ENCODE measurements around the gene TANGO2.
"Not testable (repeated sequence)": the region's sequence is repeated elsewhere in the genome, so short reads cannot be mapped to it uniquely, and the experiment has no call there.

The TANGO2 gene

DNA sequence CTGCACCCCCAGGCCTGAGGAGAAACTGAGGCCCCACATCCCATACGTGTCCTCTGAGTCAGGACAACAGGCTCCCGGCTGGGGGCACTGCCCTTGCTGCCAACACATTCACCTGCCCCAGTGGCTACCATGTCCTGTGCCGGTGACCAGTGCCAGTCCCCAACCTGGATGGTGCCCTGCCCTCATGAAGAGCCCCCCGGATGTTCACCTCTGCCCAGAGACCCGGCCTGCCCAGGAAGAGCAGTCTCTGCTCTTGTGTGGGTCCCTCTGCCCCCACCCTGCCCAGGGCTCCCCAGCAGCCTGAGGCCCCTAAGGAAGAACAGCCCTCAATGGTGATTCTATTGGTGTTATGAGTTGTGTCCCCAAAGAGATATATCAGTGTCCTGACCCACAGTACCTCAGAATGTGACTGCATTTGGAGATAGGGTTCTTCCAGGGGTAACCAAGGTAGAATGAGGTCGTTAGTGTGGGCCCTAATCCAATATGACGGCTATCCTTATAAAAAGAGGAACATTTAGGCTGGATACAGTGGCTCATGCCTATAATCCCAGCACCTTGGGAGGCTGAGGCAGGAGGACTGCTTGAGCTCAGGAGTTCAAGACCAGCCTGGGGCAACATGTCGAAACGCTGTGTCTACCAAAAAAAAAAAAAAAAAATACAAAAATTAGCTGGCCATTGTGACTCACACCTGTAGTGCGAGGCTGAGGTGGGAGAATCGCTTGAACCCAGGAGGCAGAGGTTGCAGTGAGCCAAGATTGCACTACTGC is 45.9 kb downstream of the TANGO2 start:
- DNase-seq: no peak

- DNase-seq: not testable (repeated sequence)
Measured at GRCh38 chr22:20067384-20067682, 46.4 kb downstream of the TANGO2 start.

DNA sequence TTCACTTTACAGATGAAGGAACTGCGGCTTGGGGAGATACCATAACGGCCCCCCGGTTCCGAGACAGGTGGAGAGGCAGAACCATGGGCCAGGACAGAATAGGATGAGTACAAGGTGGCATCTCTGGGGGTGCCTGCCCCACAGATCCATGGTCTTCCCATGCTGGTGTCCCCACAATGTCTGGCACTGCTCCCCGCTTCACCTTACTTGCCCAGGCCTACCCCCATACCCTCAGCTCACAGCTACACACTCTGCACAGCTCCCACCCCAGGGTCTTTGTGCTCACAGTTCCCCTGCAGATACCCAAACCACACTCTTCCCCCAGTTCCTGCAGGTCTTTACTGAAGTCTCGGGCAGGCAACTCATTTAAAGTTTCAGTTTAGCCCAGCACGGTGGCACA is 47.7 kb downstream of the TANGO2 start:
- DNase-seq: no peak

DNA sequence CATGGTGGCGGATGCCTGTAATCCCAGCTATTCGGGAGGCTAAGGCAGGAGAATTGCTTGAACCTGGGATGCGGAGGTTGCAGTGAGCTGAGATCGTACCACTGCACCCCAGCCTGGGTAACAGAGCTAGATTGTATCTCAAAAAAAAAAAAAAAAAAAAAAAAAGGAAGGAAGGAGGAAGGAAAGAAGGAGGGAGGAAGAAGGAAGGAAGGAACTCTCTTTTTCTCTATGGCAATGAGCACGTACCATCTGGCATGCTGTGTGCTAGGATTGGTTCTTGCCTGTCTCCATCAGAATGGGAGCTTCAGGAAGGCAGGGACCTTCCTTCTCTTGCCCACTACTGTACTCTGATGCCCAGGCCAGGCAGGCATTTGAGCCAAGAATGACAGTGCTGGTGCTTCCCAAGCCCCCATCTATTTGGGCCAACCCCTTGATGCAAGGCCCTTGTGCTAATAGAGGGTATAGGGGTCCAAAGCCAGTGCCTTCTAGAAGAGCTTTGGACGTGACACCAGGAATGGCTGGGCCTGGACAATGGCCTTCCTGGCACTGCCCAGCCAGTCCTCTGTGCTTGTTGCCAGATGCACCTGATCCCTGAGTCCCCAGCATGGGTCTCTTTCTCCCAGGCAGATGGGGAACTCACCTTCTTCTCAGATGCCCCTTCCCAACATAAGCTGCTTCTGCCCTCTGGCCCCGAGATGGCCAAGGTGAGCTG is 48.6 kb downstream of the TANGO2 start:
- DNase-seq: no peak

GRCh38 chr22:20071524-20071972 is 50.6 kb downstream of the TANGO2 start:
- no peak for DNase-seq

DNA sequence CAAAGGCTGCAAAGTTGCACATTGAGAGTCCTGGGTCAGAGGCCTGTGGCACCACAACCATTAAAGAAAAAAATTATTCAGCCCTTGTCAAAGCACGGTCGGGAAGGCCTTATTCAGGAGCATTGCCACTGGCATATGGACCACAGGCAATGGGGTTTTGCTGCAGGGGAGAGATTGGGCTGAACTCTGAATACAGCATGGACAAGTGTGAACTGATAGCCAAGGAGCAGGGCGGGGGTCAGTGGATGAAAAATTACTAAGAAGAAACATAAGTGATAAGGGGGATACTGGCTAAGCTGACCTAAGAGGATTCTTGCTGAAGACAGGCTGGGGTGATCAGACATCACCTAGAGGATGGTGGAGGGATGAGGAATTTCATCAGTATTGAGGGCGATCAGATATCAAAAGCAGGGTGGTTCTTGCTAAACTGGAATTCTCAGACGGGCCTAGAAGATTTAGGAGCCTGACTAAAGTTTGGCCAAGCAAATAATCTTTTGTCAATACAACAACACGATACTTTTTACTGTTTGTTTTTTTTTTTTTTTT is 55.8 kb downstream of the TANGO2 start:
- no peak for DNase-seq

GRCh38 chr22:20079745-20080444 is 59.0 kb downstream of the TANGO2 start, which contains the start of gene DGCR8:
TSS of gene DGCR8 (plus strand) at chr22:20080241. CDS start at chr22:20085964, 5,723 bp downstream.
- DNase-seq: peak; percentile 55

- peak; percentile 65 for DNase-seq
Measured at GRCh38 chr22:20080445-20080775, 59.5 kb downstream of the TANGO2 start.

DNA sequence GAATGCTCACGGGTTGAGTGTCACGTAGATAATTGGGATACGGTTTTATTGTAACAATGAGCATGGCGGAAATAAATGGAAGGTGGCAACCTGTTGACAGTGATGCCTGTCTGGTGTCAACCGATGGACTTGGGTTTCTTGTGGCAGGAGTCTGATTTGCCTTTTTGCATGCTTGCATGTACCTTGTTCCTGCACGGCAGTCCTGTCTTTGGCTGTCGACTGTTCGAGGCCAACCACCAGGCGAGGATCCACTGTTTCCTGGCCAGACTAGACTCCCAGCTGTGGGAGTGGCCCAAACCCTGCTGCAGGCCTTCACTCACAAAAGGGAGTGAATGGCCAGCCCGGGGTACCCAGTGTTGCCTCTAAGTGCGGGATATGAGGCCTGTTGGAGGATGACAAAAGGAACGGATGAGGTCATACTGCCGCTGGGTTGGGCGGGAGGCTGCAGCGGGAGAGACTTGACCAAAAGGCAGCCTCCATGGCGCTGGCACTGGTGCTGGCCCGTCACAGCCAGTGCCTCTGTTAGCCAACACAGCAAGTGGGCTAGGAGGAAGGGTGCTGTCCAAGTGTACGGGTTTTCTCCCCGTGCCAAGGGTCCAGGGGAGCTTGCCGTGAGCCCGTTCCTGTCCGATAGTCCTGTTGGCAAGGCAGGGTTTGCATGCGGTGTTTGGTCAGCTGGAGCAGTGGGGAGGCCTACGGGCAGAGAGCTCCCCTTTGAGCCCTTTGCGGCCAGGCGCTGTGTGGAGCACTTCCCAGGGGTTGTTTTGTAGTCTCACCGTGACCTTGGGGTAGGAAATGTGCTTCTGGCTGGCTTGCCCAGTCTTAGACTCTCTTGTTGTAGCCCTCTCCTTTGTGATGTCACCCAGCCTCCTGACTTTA is 60.1 kb downstream of the TANGO2 start:
- no peak for DNase-seq

DNA sequence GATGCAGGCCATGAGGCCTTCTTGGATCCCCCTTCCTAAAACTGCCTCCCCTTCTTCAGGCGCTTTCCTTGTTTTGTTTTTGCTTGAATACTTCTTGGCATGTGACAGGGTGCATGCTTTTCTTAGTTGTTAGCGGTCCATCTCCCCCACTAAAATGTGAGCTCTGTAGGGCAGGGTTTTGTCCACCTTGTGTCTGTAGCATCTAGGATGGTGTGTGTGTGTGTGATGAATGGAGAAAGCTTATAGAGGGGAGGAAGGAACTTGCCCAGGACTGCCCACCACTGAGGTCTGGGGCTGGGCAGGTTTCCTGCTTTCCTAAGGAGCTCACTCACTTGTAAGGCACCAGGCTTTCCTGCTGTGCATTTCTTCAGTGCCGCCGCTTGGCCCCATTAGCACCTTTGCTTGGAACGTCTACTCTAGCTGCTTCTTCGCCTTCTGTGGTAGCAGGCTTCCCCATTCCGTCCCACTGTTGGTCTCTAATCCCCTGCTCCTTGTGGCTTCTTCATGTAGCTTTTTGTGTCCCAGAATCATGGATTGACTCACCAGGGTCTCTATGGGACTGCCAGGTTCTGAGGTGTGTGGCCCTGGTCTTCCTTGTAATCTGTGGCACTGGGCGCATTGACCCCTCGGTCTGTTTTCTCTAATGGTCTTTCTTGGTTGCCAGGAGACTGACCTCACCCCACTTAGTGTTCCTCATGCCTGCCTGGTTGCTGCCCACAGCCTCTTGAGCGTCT is 62.4 kb downstream of the TANGO2 start:
- DNase-seq: no peak

DNA sequence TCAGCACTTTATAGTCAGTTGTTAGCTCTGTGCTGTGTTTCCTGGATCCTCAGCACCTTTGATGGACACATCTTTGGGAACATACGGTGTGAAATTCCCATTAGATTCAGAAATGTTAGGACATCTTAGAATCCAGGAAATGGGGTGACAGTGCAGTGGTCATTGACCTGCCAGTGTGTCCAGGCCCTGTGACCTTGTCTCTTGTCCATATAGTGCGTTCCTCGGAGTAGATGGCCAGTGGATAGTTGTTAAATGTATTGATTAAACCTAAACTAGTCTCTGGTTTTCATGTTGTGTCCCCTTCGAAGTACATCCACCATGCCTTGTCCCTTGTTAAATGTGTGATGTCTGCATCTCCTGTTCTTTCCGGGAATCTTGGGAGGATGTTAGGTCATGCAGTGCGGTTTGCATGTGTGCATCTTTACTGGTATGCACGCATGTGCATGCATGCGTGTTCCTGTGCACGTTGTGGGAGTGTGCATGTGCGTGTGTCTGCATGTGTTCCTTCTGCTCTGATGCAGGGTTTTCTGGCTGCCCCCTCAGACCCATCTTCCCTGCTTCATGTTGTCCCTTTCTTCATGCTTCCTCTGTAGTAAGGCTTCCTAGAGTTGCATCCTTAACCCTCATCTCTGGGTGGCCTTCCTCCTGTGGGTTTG is 63.1 kb downstream of the TANGO2 start:
- no peak for DNase-seq

DNA sequence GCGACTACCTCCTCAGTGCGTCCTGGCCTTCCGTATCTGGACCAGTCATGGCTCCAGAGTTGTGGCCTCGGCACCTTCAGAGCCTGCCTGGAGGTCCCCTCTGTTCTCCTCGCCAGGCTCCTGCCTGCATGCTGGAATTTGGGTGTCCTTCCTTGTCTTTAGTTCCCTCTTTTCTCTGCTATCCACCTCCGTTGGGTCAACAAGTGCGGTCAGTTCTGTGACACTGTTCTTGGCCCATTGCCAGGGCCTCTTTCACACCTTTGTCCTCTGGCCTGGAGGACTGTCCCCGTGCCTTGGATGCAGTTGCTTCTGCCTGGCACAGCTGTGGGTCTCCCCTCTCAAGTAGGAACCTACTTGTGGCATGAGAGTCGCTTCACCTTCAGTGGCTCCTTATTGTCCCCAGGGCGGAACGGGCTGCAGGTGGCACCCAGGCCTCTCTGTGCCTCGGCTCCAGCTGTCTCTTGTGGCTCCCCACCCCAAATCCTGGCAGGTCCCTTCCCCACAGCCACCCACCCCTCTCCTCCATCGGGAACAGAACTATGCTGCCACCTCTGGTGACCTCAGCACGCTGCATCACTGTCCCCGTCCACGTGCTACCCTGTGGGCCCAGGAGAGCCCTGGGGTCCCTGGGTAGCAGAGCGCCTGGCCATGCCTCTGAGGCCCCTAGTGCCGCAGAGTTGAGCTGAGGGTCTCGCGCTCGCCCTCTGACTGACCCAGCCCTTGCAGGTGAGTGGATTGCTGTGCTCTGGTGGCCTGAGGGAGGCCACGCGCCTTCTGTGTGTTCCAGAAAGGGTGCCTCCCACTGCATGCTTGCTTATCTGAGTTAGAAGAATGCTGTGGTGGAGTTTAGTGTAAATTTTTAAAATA is 63.9 kb downstream of the TANGO2 start:
- no peak for DNase-seq

DNA sequence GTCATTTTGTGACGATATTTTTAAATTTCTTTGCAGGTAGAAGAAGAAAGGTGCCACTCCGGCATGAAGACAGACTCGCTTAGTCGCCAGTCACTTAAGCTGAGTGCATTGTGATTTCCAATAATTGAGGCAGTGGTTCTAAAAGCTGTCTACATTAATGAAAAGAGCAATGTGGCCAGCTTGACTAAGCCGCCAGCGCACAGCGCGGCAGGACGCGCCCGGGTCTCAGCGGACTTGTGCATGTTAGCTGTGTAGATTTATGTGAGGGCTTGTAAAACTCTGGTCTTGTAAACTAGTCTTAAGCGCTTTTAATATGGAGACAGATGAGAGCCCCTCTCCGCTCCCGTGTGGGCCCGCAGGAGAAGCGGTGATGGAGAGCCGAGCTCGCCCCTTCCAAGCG is 64.7 kb downstream of the TANGO2 start:
- DNase-seq: no peak

DNA sequence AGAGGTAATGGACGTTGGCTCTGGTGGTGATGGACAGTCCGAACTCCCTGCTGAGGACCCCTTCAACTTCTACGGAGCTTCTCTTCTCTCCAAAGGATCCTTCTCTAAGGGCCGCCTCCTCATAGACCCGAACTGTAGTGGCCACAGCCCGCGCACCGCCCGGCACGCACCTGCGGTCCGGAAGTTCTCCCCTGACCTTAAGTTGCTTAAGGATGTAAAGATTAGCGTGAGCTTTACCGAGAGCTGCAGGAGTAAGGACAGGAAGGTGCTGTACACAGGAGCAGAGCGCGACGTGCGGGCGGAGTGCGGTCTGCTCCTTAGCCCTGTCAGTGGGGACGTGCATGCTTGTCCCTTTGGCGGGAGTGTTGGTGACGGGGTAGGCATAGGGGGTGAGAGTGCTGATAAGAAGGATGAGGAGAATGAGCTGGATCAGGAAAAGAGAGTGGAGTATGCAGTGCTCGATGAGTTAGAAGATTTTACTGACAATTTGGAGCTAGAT is 65.2 kb downstream of the TANGO2 start:
- no peak for DNase-seq

GRCh38 chr22:20086763-20087162 is 65.9 kb downstream of the TANGO2 start:
- no peak for DNase-seq

DNA sequence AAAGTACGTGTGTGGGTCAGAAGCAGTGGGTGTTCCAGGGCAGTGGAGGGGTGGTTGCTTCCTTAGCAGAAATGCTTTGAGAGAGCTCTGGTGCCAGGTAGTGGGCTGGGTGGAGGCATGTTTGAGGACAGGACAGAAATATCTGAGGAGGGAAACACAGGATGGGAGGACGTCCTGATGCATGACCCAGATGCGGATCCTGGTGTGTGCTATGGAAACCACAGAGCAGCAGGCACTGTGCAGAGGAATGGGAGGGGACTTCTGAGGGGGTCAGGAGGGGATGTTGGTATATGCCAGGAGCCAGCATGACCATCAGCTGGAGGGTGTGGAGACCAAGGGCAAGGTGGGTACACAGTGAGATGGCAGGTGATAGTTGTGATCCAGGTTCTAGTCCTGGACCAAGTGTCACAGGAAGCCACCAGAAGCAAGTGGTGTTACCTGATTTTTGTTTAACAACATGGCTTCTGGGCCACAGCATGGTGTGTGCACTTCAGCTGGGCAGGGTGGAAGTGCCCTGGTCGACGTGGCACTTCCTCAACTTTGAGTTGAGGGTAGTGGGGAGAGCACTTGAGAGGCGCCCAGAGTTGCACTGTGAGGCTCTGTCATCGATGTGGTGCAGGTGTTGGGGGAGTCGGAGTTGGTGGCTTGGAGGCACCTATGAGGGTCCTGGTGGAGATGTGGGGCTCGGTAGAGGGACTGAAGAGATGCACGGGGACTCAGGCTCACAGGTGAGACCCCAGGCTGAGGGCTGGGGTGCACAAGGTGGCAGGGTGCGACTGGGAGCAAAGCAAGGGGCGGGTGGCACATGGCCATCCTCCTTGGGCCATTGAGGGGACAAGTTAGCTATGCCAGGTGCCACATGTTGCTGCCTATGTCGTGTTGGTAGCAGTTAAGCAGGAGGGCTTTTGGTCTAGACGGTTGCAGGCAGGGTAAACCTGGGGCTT is 66.7 kb downstream of the TANGO2 start:
- no peak for DNase-seq

DNA sequence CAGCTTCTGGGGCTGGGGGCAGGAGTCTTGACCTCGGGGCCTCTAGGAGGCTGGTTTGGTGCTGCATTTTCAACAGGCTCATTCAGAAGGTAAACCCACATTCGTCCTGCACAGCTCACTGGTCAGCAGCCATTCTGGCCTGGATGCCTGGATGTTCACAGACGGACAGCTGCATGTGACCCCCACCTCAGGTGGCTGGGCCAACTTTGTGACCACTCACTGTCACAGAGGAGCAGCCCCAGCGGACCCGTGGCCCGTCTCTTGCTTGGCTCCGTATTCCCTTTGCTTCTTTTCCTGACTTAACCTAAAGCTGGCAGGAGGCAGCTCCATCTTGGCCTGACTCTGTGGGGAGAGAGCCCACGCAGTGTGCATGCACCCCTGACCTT is 67.3 kb downstream of the TANGO2 start:
- no peak for DNase-seq

DNA sequence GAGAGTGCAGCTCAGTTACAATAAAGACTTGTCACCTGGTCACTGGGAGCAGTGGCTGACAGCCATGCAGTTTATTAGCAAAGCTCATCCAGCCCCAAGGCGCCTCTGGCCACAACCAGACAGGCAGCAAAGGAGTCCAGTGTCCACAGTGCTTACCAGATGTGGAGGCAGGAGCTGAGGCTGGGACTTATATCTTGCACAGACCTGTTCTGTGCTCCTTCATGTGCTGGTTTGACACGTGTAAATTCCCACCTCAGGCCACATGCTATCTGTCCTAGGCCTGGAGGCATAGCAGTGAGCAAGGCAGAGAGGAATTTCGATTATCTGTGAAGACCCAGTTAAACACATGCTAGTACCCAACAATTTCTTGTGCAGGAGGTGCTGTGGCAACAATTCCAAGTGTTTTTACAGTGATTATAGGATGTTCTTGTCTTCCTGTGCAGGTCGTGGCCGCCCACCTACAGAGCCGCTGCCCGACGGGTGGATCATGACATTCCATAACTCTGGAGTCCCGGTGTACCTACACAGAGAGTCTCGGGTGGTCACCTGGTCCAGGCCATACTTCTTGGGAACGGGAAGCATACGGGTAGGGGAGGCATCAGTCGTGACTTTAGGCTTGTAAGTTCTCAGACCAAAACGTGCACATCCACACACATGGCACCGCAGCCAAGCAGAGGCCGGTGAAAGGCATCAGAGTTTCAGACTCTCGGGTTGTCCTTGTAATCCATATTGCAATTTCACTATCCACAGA is 68.5 kb downstream of the TANGO2 start:
- DNase-seq: no peak

All from stimulated activated naive CD4-positive, alpha-beta T cell treated with Interleukin-2 at 50 U/mL for 16 hours (primary cell).